Testis (tissue), 2 donors: ENCODE data around the gene TMIE.

ENCODE experiments used
- CTCF ChIP-seq, 3 experiments: fragments of 450-650 bp in 2 of 3; fragments of 200-600 bp in 1 of 3; sonication (generic) in 1 of 3; IDR thresholded peaks; one replicate each; pipeline ENCODE4 v1.5.1; 2016 to 2019; ENCODE audit warnings: antibody characterized with exemption in 3 of 3, mild to moderate bottlenecking in 2 of 3, moderate library complexity in 1 of 3
- POLR2A ChIP-seq: fragments of 450-650 bp; IDR thresholded peaks from one replicate; pipeline ENCODE4 v1.6.1; 2017; ENCODE audit warnings: antibody characterized with exemption, mild to moderate bottlenecking, moderate library complexity

GRCh38 chr3:46673151-46674030, 27.8 kb upstream of the TMIE start:
- TF ChIP-seq CTCF (IDR thresholded peaks at IDR 0.05) = no peak
- TF ChIP-seq POLR2A = no peak
